ENCODE measurements around the gene HLA-B.

DNA sequence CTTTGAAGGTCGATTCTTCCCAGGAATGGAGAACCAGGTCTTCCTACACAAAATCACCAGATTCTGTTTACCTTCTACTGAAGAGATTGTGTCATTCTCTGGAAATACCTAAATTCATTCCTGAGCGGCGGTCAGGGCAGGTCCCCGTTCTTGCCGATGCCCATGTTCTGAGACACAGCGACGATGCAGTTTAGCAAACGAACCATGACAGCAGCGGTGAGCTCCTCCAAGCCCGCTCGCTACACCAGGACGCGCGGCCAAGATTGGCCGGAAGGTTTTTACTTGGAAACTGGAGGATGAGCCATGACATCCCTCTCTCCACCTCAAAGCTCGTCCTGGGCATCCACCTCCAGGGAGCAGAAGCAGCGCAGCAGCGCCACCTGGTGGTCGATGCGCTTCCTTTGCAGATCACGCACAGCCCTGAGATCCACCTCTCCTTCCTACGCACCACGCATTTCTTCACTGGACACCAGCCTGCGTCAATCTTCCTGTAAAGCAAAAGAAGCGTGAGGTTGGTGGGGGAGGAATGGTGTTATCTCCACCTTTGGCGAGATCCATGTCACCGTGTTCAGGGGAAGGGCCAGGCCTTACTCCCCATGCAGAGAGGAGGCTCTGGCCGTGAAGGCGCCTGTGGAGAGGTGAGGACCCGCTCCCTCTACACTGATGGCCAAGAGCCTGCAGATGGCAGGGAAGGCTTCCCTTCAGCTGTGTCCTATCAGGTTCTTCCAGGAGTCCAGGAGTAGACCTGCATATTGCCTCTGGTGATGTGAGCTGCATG lies 9.9 kb upstream of the HLA-B start:
- TF ChIP-seq, protein P1, sequence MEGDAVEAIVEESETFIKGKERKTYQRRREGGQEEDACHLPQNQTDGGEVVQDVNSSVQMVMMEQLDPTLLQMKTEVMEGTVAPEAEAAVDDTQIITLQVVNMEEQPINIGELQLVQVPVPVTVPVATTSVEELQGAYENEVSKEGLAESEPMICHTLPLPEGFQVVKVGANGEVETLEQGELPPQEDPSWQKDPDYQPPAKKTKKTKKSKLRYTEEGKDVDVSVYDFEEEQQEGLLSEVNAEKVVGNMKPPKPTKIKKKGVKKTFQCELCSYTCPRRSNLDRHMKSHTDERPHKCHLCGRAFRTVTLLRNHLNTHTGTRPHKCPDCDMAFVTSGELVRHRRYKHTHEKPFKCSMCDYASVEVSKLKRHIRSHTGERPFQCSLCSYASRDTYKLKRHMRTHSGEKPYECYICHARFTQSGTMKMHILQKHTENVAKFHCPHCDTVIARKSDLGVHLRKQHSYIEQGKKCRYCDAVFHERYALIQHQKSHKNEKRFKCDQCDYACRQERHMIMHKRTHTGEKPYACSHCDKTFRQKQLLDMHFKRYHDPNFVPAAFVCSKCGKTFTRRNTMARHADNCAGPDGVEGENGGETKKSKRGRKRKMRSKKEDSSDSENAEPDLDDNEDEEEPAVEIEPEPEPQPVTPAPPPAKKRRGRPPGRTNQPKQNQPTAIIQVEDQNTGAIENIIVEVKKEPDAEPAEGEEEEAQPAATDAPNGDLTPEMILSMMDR (IDR thresholded peaks at IDR 0.05; ENCODE audit: poor library complexity, severe bottlenecking) = peak; percentile 97
- no peak for TF ChIP-seq EZH2 (IDR thresholded peaks at IDR 0.05; ENCODE audit: borderline replicate concordance, insufficient read depth, low read length, poor library complexity, severe bottlenecking)
- peak; percentile 96 for TF ChIP-seq RAD21 (conservative IDR thresholded peaks at IDR 0.05)
- TF ChIP-seq, protein P2, sequence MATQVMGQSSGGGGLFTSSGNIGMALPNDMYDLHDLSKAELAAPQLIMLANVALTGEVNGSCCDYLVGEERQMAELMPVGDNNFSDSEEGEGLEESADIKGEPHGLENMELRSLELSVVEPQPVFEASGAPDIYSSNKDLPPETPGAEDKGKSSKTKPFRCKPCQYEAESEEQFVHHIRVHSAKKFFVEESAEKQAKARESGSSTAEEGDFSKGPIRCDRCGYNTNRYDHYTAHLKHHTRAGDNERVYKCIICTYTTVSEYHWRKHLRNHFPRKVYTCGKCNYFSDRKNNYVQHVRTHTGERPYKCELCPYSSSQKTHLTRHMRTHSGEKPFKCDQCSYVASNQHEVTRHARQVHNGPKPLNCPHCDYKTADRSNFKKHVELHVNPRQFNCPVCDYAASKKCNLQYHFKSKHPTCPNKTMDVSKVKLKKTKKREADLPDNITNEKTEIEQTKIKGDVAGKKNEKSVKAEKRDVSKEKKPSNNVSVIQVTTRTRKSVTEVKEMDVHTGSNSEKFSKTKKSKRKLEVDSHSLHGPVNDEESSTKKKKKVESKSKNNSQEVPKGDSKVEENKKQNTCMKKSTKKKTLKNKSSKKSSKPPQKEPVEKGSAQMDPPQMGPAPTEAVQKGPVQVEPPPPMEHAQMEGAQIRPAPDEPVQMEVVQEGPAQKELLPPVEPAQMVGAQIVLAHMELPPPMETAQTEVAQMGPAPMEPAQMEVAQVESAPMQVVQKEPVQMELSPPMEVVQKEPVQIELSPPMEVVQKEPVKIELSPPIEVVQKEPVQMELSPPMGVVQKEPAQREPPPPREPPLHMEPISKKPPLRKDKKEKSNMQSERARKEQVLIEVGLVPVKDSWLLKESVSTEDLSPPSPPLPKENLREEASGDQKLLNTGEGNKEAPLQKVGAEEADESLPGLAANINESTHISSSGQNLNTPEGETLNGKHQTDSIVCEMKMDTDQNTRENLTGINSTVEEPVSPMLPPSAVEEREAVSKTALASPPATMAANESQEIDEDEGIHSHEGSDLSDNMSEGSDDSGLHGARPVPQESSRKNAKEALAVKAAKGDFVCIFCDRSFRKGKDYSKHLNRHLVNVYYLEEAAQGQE (IDR thresholded peaks at IDR 0.05; ENCODE audit: borderline replicate concordance) = no peak
- TF ChIP-seq SMC3 (conservative IDR thresholded peaks at IDR 0.05; ENCODE audit: poor library complexity) = peak; percentile 94
- TF ChIP-seq TAF1 (IDR thresholded peaks at IDR 0.05; ENCODE audit: low read depth) = no peak
- TF ChIP-seq EP300 (conservative IDR thresholded peaks at IDR 0.05; ENCODE audit: poor library complexity, severe bottlenecking) = no peak
- no peak for TF ChIP-seq POLR2AphosphoS5 (IDR thresholded peaks at IDR 0.05)
- TF ChIP-seq MXI1 (conservative IDR thresholded peaks at IDR 0.05; ENCODE audit: poor library complexity, severe bottlenecking) = no peak

All from neural cell (in vitro differentiated cells).